Muscle of leg (tissue), 9 donors: ENCODE data around the gene PFAS. TPM values are rescaled to one million over a fixed set of nuclear protein-coding genes. Genes with fewer than 3 reads are reported as not detected.

Experiments
- polyA plus RNA-seq, 8 donors: library from polyadenylated mRNA; unstranded; fragments of 120-200 nt; gene quantifications; one replicate each; pipeline versions ENCODE4 v1.2.1 to v1.2.3, GENCODE V29; 2013; ENCODE audit warnings: inconsistent platforms in 1 of 8, low replicate concordance in 1 of 8; ENCODE audit not compliant: insufficient read length in 8 of 8, insufficient read depth in 1 of 8
- total RNA-seq: library from RNA; stranded (reverse); fragments of 120-200 nt; gene quantifications from one replicate; pipeline ENCODE4 v1.2.4, GENCODE V29; 2013

The PFAS gene
- total and polyA plus RNA-seq, 9 donors: 21.7 to 32.5 (median 28.1) TPM

Other genes starting within 250 kb of the PFAS start
- under 0.01 TPM for gene GUCY2D, start 246.7 kb upstream of the PFAS start, total RNA-seq
- under 1 TPM in 2 of 8 donors, not detected in 6; 0.04 to 0.11 TPM for gene GUCY2D, start 246.7 kb upstream of the PFAS start, polyA plus RNA-seq
- gene ALOX15B, start 210.2 kb upstream of the PFAS start, total RNA-seq: 0.31 TPM
- under 1 TPM; 0.05 to 0.59 (median 0.30) TPM for gene ALOX15B, start 210.2 kb upstream of the PFAS start, polyA plus RNA-seq
- gene ALOX12B, start 161.6 kb upstream of the PFAS start, total RNA-seq: not detected
- not detected for gene ALOX12B, start 161.6 kb upstream of the PFAS start, polyA plus RNA-seq
- gene ALOXE3, start 130.8 kb upstream of the PFAS start, total RNA-seq: not detected
- not detected for gene ALOXE3, start 130.8 kb upstream of the PFAS start, polyA plus RNA-seq
- gene HES7, start 125.2 kb upstream of the PFAS start, total RNA-seq: 0.27 TPM
- gene HES7, start 125.2 kb upstream of the PFAS start, polyA plus RNA-seq: under 1 TPM in 6 of 8 donors, not detected in 2; 0.08 to 0.28 (median 0.13) TPM
- 25.6 TPM for gene PER1, start 96.9 kb upstream of the PFAS start, total RNA-seq
- 100 to 1,000 TPM in 1 of 8 donors, 10 to 100 TPM in 7; 42.4 to 103 (median 63.9) TPM for gene PER1, start 96.9 kb upstream of the PFAS start, polyA plus RNA-seq
- 10.9 TPM for gene VAMP2, start 86.3 kb upstream of the PFAS start, total RNA-seq
- 10 to 100 TPM; 55.7 to 77.2 (median 62.3) TPM for gene VAMP2, start 86.3 kb upstream of the PFAS start, polyA plus RNA-seq
- gene TMEM107, start 72.9 kb upstream of the PFAS start, total RNA-seq: 17.7 TPM
- 1 to 10 TPM; 6.1 to 9.2 (median 7.1) TPM for gene TMEM107, start 72.9 kb upstream of the PFAS start, polyA plus RNA-seq
- gene BORCS6, start 59.1 kb upstream of the PFAS start, total RNA-seq: 5.7 TPM
- 1 to 10 TPM; 3.7 to 5.4 (median 5.0) TPM for gene BORCS6, start 59.1 kb upstream of the PFAS start, polyA plus RNA-seq
- gene AURKB, start 38.7 kb upstream of the PFAS start, total RNA-seq: 13.5 TPM
- 10 to 100 TPM; 13.8 to 26.4 (median 22.8) TPM for gene AURKB, start 38.7 kb upstream of the PFAS start, polyA plus RNA-seq
- gene CTC1, start 1.2 kb upstream of the PFAS start, total RNA-seq: 4.8 TPM
- gene CTC1, start 1.2 kb upstream of the PFAS start, polyA plus RNA-seq: 10 to 100 TPM in 4 of 8 donors, 1 to 10 TPM in 4; 7.9 to 14.5 (median 9.8) TPM
- 12.9 TPM for gene RANGRF, start 39.4 kb downstream of the PFAS start, total RNA-seq
- 10 to 100 TPM; 22.0 to 28.3 (median 22.9) TPM for gene RANGRF, start 39.4 kb downstream of the PFAS start, polyA plus RNA-seq
- gene SLC25A35, start 46.1 kb downstream of the PFAS start, total RNA-seq: 0.35 TPM
- gene SLC25A35, start 46.1 kb downstream of the PFAS start, polyA plus RNA-seq: 1 to 10 TPM; 1.4 to 2.9 (median 1.8) TPM
- 5.1 TPM for gene ARHGEF15, start 61.0 kb downstream of the PFAS start, total RNA-seq
- gene ARHGEF15, start 61.0 kb downstream of the PFAS start, polyA plus RNA-seq: 10 to 100 TPM; 11.8 to 16.4 (median 13.9) TPM
- not detected for gene ODF4, start 90.6 kb downstream of the PFAS start, total RNA-seq
- not detected for gene ODF4, start 90.6 kb downstream of the PFAS start, polyA plus RNA-seq
- 7,287 TPM for gene RPL26, start 133.9 kb downstream of the PFAS start, total RNA-seq
- gene RPL26, start 133.9 kb downstream of the PFAS start, polyA plus RNA-seq: 1,000 to 10,000 TPM; 2,833 to 4,183 (median 3,234) TPM
- gene RNF222, start 148.5 kb downstream of the PFAS start, total RNA-seq: not detected
- gene RNF222, start 148.5 kb downstream of the PFAS start, polyA plus RNA-seq: under 1 TPM in 5 of 8 donors, not detected in 3; 0.06 to 0.16 (median 0.08) TPM
- gene NDEL1, start 186.6 kb downstream of the PFAS start, total RNA-seq: 31.2 TPM
- 10 to 100 TPM; 40.2 to 52.6 (median 45.6) TPM for gene NDEL1, start 186.6 kb downstream of the PFAS start, polyA plus RNA-seq